Left lung (tissue), 10 donors: ENCODE measurements around the gene INHA. TPM values are rescaled to one million over a fixed set of nuclear protein-coding genes. Genes with fewer than 3 reads are reported as not detected.

Experiments used
- ATAC-seq: fragments of 200-7000 bp; cut with Tn5 transposase; one replicate; pipeline ENCODE4 v1.9.1; 2020; ENCODE audit warnings: moderate library complexity
- DNase-seq, 4 donors: peaks; one replicate each; pipeline ENCODE4 v3.0.0-alpha.2; 2013 to 2020
- H3K27ac ChIP-seq, 2 donors: fragments of 200-600 bp; sonication (generic) in 1 of 2; one replicate each; pipeline versions ENCODE4 v1.5.0 to v1.8.0; 2020 to 2021
- H3K27me3 ChIP-seq, 2 donors: fragments of 200-600 bp; sonication (generic) in 1 of 2; one replicate each; pipeline versions ENCODE4 v1.5.0 to v1.8.0; 2020 to 2021
- H3K36me3 ChIP-seq, 2 donors: fragments of 200-600 bp; sonication (generic) in 1 of 2; one replicate each; pipeline versions ENCODE4 v1.5.0 to v1.8.0; 2020 to 2021
- H3K4me1 ChIP-seq, 2 donors: fragments of 200-600 bp; one replicate each; pipeline ENCODE4 v1.8.0; 2021
- H3K4me3 ChIP-seq, 2 donors: fragments of 200-600 bp; sonication (generic) in 1 of 2; one replicate each; pipeline versions ENCODE4 v1.5.0 to v1.8.0; 2020 to 2021; ENCODE audit warnings: mild to moderate bottlenecking in 1 of 2
- H3K9me3 ChIP-seq, 2 donors: fragments of 200-600 bp; sonication (generic) in 1 of 2; one replicate each; pipeline versions ENCODE4 v1.5.0 to v1.8.0; 2020 to 2021
- CTCF ChIP-seq, 2 donors: fragments of 200-600 bp; sonication (generic) in 1 of 2; IDR thresholded peaks; one replicate each; pipeline versions ENCODE4 v1.5.0 to v1.8.0; 2021; ENCODE audit warnings: antibody characterized with exemption in 2 of 2
- intact Hi-C, 2 donors: fragments of 100-400 bp; cut with DNase I; formaldehyde crosslinking; loops; one replicate each; pipeline versions ENCODE4 v1.11.2 to v1.14.2; 2022
- polyA plus RNA-seq, 6 donors: library from polyadenylated mRNA; unstranded; fragments of 120-200 nt; gene quantifications; one replicate each; pipeline ENCODE4 v1.2.1, GENCODE V29; 2013; ENCODE audit not compliant: insufficient read length in 6 of 6
- total RNA-seq, 2 donors: library from RNA; stranded (reverse); fragmentation: NEBNext Ultra II Directional; extraction: Animal tissue kit (Norgen Biotek cat#: 25700); gene quantifications; one replicate each; pipeline ENCODE4 v1.2.1, GENCODE V29; 2021
- donor health status: DM: no; HTN: yes; CAD: no.
- donor health status: DM: no; HTN: no; CAD: no.

Gene INHA
- total and polyA plus RNA-seq, 8 donors = 0.37 to 1.9 (median 1.0) TPM

- no peak for ATAC-seq
- DNase-seq = no peak
- H3K4me1 ChIP-seq = peaks cover 6 to 17% of the 10 kb centered on the region in 2 donors
- intact Hi-C loops = no loop called here
- no peak for TF ChIP-seq CTCF (IDR thresholded peaks at IDR 0.05)
- peaks cover 0 to 31% of the 10 kb centered on the region in 2 donors for H3K36me3 ChIP-seq
- H3K9me3 ChIP-seq = no peaks in the 10 kb centered on the region
- H3K27me3 ChIP-seq = peaks cover 0 to 71% of the 10 kb centered on the region in 2 donors
- H3K27ac ChIP-seq = no peak overlapping the region
- no peak overlapping the region for H3K4me3 ChIP-seq
Measured at GRCh38 chr2:219537657-219538488, 34.2 kb upstream of the INHA start.

- peak in 1 of 4 donors; percentile 73 for DNase-seq
- Histone ChIP-seq H3K36me3 (peaks cover 0 to 31% of the 10 kb centered on the region in 2 donors), H3K27ac (no peak overlapping the region), H3K27me3 (peaks cover 0 to 71% of the 10 kb centered on the region in 2 donors), H3K4me3 (no peak overlapping the region), H3K4me1 (peaks cover 6 to 23% of the 10 kb centered on the region in 2 donors), H3K9me3 (no peaks in the 10 kb centered on the region)
- intact Hi-C loops = no loop called here
- TF ChIP-seq CTCF (IDR thresholded peaks at IDR 0.05) = no peak
- no peak for ATAC-seq
Measured at GRCh38 chr2:219538504-219538951, 33.6 kb upstream of the INHA start.

- intact Hi-C loops = no loop called here
- no peak for DNase-seq
Measured at GRCh38 chr2:219538956-219539788, 32.9 kb upstream of the INHA start.

GRCh38 chr2:219539926-219540678, 32.0 kb upstream of the INHA start:
- Histone ChIP-seq H3K4me1 (peaks cover 8 to 33% of the 10 kb centered on the region in 2 donors), H3K36me3 (peaks cover 0 to 31% of the 10 kb centered on the region in 2 donors), H3K27ac (no peak overlapping the region), H3K27me3 (peaks cover 0 to 86% of the 10 kb centered on the region in 2 donors), H3K4me3 (no peak overlapping the region), H3K9me3 (no peaks in the 10 kb centered on the region)
- intact Hi-C loops = loop anchor here in 1 of 2 donors (5.0 kb wide), 1 partner anchor 102 kb away; no protein-coding TSS in a partner anchor
- ATAC-seq = no peak
- DNase-seq = no peak
- no peak for TF ChIP-seq CTCF (IDR thresholded peaks at IDR 0.05)

More at GRCh38 chr2:219538956-219539788, 32.9 kb upstream of the INHA start:
- H3K36me3 ChIP-seq = peaks cover 0 to 31% of the 10 kb centered on the region in 2 donors
- TF ChIP-seq CTCF (IDR thresholded peaks at IDR 0.05) = no peak
- no peak for ATAC-seq
- H3K4me1 ChIP-seq = peaks cover 6 to 29% of the 10 kb centered on the region in 2 donors
- peaks cover 0 to 77% of the 10 kb centered on the region in 2 donors for H3K27me3 ChIP-seq
- H3K9me3 ChIP-seq = no peaks in the 10 kb centered on the region
- H3K27ac ChIP-seq = no peak overlapping the region
- no peak overlapping the region for H3K4me3 ChIP-seq
